ENCODE measurements around the gene SGPL1. TPM values are rescaled to one million over a fixed set of nuclear protein-coding genes. Genes with fewer than 3 reads are reported as not detected.

Gene SGPL1
- total RNA-seq, 1 experiment from 2014 or later = 127 TPM

- peaks cover 56% of the 10 kb centered on the region for H3K36me3 Mint-ChIP-seq (ENCODE audit: insufficient read depth, unreplicated experiment)
- CTCF ChIA-PET = interaction anchor here (0.5 to 0.7 kb wide), 2 partner anchors 20 to 128 kb away, joined by 3 read pairs; no protein-coding TSS in a partner anchor
These were observed 58.3 kb downstream of the SGPL1 start for GRCh38 chr10:70874061-70874460.

GRCh38 chr10:70879207-70879606, 63.5 kb downstream of the SGPL1 start:
- intact Hi-C loops (cut with micrococcal nuclease; ENCODE audit: unreplicated experiment) = no loop called here
- Mint-ChIP-seq H3K27ac (ENCODE audit: unreplicated experiment) (no peak overlapping the region), H3K4me1 (ENCODE audit: low read depth, unreplicated experiment) (no peaks in the 10 kb centered on the region), H3K27me3 (ENCODE audit: insufficient read depth, unreplicated experiment) (no peaks in the 10 kb centered on the region), H3K9me3 (ENCODE audit: unreplicated experiment) (no peaks in the 10 kb centered on the region), H3K4me3 (ENCODE audit: unreplicated experiment) (no peak overlapping the region), H3K36me3 (ENCODE audit: insufficient read depth, unreplicated experiment) (peaks cover 67% of the 10 kb centered on the region)
- no peaks in the 10 kb centered on the region for H3K27me3 ChIP-seq (replicated peaks; ENCODE audit: control insufficient read depth, insufficient read depth, low read length)
- TF ChIP-seq CTCF (IDR thresholded peaks at IDR 0.05; ENCODE audit: insufficient read depth in 1 of 2, low read depth in 1 of 2, low read length in 1 of 2, severe bottlenecking in 1 of 2, unreplicated experiment in 1 of 2) = no peak
- peaks cover 11% of the 10 kb centered on the region for H3K36me3 ChIP-seq (ENCODE audit: control insufficient read depth, insufficient read depth, low read length)
- ChIA-PET POLR2A (no interaction called here), CTCF (interaction anchor here (1.2 to 1.6 kb wide), 3 partner anchors 8 to 330 kb away, joined by 3 to 4 read pairs (median 3); no protein-coding TSS in a partner anchor)
- BruUV-seq (replicated peaks) = no TSS peak
- H3K9me3 ChIP-seq = no peaks in the 10 kb centered on the region
- no peak for DNase-seq
- H3K4me1 ChIP-seq = no peaks in the 10 kb centered on the region; the same call in 1 of the 2 replicates
- no peak overlapping the region for H3K4me3 ChIP-seq (ENCODE audit: low read depth, low read length)

More at GRCh38 chr10:70874061-70874460, 58.3 kb downstream of the SGPL1 start:
- Mint-ChIP-seq H3K27me3 (ENCODE audit: insufficient read depth, unreplicated experiment) (no peaks in the 10 kb centered on the region), H3K9me3 (ENCODE audit: unreplicated experiment) (no peaks in the 10 kb centered on the region), H3K27ac (ENCODE audit: unreplicated experiment) (no peak overlapping the region), H3K4me1 (ENCODE audit: low read depth, unreplicated experiment) (no peaks in the 10 kb centered on the region), H3K4me3 (ENCODE audit: unreplicated experiment) (no peak overlapping the region)
- no peaks in the 10 kb centered on the region for H3K9me3 ChIP-seq
- DNase-seq = no peak
- no peaks in the 10 kb centered on the region; the same call in 1 of the 2 replicates for H3K4me1 ChIP-seq
- no TSS peak for BruUV-seq (replicated peaks)
- intact Hi-C loops (cut with micrococcal nuclease; ENCODE audit: unreplicated experiment) = no loop called here
- no peak for TF ChIP-seq CTCF (IDR thresholded peaks at IDR 0.05; ENCODE audit: insufficient read depth in 1 of 2, low read depth in 1 of 2, low read length in 1 of 2, severe bottlenecking in 1 of 2, unreplicated experiment in 1 of 2)
- no peaks in the 10 kb centered on the region for H3K27me3 ChIP-seq (replicated peaks; ENCODE audit: control insufficient read depth, insufficient read depth, low read length)
- POLR2A ChIA-PET = no interaction called here
- H3K36me3 ChIP-seq (ENCODE audit: control insufficient read depth, insufficient read depth, low read length) = peaks cover 21% of the 10 kb centered on the region
- H3K4me3 ChIP-seq (ENCODE audit: low read depth, low read length) = no peak overlapping the region

GRCh38 chr10:70880077-70880534, 64.4 kb downstream of the SGPL1 start:
- H3K36me3 ChIP-seq (ENCODE audit: control insufficient read depth, insufficient read depth, low read length) = peaks cover 14% of the 10 kb centered on the region
- intact Hi-C loops (cut with micrococcal nuclease; ENCODE audit: unreplicated experiment) = loop anchor here (1.0 kb wide), 4 partner anchors 8 to 330 kb away; partner anchors contain the start of genes PCBD1 and SGPL1
- H3K4me1 Mint-ChIP-seq (ENCODE audit: low read depth, unreplicated experiment) = no peaks in the 10 kb centered on the region

More at GRCh38 chr10:70880077-70880534, 64.4 kb downstream of the SGPL1 start:
- Histone ChIP-seq H3K27me3 (replicated peaks; ENCODE audit: control insufficient read depth, insufficient read depth, low read length) (no peaks in the 10 kb centered on the region), H3K4me1 (no peaks in the 10 kb centered on the region), H3K4me3 (ENCODE audit: low read depth, low read length) (no peak overlapping the region), H3K9me3 (no peaks in the 10 kb centered on the region)
- no TSS peak for BruUV-seq (replicated peaks)
- DNase-seq = peak; percentile 87 to 91
- Mint-ChIP-seq H3K4me3 (ENCODE audit: unreplicated experiment) (no peak overlapping the region), H3K27ac (ENCODE audit: unreplicated experiment) (no peak overlapping the region), H3K9me3 (ENCODE audit: unreplicated experiment) (no peaks in the 10 kb centered on the region), H3K27me3 (ENCODE audit: insufficient read depth, unreplicated experiment) (no peaks in the 10 kb centered on the region), H3K36me3 (ENCODE audit: insufficient read depth, unreplicated experiment) (peaks cover 73% of the 10 kb centered on the region)
- POLR2A ChIA-PET = no interaction called here
- peak; percentile 98 for TF ChIP-seq CTCF (IDR thresholded peaks at IDR 0.05; ENCODE audit: insufficient read depth in 1 of 2, low read depth in 1 of 2, low read length in 1 of 2, severe bottlenecking in 1 of 2, unreplicated experiment in 1 of 2)
- CTCF ChIA-PET = interaction anchor here (1.2 to 1.5 kb wide), 2 partner anchors 119 to 329 kb away, joined by 3 read pairs; no protein-coding TSS in a partner anchor

Measured in Caco-2 (cell line).